NB4 (cell line): ENCODE results near the gene FAM83G.

Experiments used
- POLR2A ChIP-seq: IDR thresholded peaks from 2 replicates; pipeline ENCODE4 v1.6.1; 2011; ENCODE audit warnings: mild to moderate bottlenecking; ENCODE audit not compliant: insufficient read length; ENCODE audit errors: extremely low read depth
- TF ChIP-seq, protein P1 (sequence below): IDR thresholded peaks from one replicate; pipeline ENCODE4 v1.5.1; 2012; ENCODE audit warnings: low read depth, low read length

- TF ChIP-seq, protein P1, sequence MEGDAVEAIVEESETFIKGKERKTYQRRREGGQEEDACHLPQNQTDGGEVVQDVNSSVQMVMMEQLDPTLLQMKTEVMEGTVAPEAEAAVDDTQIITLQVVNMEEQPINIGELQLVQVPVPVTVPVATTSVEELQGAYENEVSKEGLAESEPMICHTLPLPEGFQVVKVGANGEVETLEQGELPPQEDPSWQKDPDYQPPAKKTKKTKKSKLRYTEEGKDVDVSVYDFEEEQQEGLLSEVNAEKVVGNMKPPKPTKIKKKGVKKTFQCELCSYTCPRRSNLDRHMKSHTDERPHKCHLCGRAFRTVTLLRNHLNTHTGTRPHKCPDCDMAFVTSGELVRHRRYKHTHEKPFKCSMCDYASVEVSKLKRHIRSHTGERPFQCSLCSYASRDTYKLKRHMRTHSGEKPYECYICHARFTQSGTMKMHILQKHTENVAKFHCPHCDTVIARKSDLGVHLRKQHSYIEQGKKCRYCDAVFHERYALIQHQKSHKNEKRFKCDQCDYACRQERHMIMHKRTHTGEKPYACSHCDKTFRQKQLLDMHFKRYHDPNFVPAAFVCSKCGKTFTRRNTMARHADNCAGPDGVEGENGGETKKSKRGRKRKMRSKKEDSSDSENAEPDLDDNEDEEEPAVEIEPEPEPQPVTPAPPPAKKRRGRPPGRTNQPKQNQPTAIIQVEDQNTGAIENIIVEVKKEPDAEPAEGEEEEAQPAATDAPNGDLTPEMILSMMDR: no peak
- TF ChIP-seq POLR2A: no peak
Observed at GRCh38 chr17:18937981-18938691, 66.4 kb downstream of the FAM83G start.
